GM18873 (cell line): Measurements from ENCODE around the gene MADCAM1.

Experiments used
- ATAC-seq: cut with Tn5 transposase; IDR thresholded peaks from one replicate; pipeline ENCODE4 v1.9.1; 2021; ENCODE audit warnings: mild to moderate bottlenecking, moderate library complexity, moderate number of reproducible peaks; ENCODE audit not compliant: unreplicated experiment, low FRiP score

The MADCAM1 gene

DNA sequence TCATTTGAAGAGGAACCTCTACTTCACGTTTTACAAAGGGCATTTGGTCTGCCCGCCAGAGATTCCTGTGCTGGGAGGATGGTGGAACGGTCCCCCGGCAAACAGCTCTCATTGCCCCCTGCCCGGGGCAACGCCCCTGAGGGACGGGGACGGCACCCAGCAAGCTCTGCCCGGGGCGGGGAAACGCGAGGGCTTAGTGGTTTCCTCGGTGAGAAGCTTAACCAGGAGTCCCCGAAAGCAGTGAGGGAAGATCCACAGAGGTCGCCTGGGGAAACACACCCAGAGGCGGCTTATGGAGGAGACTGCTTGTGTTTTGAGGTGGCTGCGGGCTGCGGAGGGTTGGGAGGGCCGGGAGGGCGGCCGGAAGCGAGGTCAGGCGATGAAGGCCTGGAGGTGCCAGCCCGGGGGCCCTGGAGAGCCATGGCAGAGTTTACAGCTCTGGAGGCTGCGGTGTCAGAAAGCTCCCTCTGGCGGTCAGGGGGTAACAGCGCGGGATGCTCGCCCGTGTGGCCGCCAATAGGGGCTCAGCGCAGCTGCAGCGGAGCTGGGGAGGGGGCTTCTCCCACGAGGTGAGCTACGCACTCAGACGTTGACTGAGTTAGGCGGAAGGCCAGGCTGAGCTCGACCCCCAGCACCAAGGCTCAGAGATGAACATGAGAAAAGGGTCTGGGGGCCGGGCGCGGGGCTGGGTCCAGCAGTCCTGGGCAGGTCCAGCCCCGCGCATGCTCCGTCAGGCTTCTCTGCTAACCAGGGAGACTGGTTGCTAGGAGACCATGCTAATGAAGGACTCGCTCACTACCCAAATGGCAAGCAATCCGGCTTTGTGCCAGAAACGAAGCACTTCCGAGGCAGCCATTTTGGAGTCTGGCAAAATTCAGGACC lies 10.4 kb downstream of the MADCAM1 start:
- peak; percentile 60 for ATAC-seq

DNA sequence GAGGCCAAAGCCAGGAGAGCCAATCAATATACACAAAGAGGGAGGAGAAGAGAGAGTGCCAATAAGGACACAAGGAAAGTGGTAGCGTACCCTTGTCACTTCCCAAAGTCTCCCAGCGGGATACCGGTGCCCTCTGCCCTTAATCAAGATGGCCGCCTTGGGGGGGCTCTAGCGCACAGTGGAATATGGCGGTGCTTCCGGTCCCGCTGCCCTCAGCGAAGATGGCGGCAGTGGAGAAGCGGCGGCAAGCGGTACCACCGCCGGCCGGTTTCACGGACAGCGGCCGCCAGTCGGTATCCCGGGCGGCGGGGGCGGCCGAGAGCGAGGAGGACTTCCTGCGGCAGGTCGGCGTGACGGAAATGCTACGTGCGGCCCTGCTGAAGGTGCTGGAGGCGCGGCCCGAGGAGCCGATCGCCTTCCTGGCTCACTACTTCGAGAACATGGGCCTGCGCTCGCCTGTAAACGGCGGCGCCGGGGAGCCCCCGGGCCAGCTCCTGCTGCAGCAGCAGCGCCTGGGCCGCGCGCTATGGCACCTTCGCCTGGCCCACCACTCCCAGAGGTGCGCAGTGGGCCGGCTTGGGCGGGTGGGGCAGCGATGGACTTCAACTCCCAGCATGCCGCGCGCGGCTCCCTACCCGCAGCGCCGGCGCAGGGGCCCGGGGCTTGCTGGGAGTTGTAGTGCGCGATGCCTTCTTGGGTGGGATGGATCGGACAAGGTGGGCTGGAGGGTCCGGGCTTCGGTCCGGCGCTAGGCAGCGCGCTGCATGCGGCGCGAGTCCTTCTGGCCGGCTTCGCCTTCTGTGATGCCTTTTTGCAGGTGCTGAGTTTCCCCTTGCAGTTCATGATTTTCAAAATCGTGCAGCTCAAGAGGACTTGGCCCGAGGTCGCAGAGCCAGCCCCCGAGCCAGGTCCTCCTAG lies 11.3 kb downstream of the MADCAM1 start, which contains the start of gene TPGS1:
Gene TPGS1 (plus strand): TSS at position 212 of the 918 bp plus-strand sequence. CDS start 10 bp downstream, at position 222.
- ATAC-seq = peak; percentile 54

DNA sequence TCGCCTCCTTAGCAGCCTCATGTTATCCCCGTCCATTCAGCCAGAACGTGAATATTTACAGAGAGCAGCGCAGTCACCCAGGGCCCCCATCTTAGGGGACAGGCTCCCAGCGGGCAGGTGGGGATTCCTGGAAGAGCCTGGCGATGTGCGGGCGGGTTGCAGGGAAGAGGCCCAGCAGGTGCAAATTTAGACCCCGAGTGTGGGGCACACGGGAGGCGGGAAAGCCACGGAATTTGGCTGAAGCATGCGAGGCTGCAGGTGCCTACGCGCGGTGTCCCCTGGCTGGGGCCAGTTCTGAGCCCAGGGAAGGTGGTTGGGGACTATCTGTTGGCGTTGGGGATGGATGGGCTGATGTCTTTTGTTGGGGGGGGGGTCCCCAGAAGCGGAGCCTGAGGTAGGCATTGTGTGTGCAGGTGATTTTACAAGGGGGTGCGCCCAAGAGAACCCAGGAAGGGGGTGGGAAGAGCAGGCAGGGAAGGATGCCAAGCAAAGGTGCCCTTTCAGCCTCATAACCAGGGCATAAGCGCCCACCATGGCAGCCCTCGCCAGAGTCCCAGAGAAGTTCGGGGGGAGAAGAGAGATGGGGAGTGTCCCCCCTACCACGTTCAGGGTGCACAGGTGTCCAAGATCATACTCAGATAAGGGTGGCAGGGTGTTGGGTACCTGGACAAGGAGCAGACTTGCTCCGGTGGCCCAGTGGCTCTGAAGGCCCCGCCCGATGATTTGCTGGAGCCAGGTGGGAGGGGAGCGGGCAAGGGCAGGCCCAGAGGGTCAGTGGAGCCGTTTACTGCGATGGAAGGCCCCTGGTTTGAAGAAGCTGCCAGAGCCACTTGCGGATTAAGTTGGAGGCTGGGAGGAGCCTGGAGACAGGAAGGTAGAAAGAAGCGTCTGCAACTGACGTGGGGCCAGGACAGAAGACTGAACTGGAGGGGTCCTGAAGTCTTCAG lies 12.2 kb downstream of the MADCAM1 start:
- ATAC-seq = no peak

DNA sequence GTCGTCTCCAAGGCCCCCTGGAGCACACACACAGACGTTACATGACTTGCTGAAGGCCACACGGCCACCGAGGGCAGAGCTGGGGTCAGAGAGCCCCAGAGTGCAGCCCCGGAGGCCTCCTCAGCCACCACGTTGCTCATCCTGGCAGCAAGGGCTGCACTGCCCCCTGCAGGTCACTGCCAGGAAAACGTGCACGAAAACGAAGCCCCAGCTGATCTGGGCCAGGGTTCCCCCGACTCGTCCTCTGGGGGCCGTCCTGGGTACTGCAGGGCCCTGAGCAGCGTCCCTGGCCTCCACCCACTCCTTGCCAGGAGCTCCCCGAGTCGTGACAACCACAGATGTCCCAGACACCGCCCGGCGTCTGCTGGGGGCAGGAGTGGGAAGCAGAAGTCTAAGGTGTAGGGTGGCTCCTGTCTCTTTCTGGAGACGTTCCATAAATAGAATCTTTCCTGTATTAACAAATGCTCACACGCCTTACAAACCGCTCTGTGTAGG lies 14.4 kb downstream of the MADCAM1 start:
- no peak for ATAC-seq

DNA sequence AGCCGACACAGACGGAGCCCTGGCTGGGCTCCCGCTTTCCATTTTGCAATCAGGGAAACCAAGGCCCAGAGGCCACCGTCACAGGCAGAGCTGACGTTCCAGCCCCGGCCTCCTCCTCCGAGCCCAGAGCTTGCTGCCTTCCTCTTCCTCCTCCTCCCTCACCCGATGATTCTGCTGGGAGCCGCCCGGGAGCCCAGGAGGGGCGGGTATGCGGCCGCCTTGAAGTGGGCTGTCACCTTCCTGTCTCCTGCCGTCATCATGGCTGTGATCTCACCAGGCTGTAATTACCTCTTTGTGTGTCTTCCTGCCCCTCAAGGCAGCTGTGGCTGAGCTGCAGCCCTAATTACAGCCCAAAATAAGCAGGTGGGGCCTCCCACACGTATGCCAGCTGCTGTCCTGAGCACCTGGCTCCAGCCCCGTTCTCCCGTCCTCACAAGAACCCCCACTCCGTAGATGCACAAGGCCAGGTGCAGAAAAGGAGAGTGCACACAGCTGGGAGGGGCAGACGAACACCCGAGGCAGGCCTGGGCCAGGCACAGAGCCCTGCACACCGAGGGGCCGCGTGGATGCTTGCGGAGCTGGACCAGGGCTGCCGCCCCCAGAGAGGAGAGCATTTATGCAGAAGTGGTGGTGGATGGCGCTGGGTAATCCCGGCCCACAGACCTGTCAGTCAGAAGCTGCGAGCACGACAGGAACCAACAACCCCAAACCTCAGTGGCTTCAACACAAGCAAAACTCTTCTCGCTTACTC lies 15.0 kb downstream of the MADCAM1 start:
- ATAC-seq = no peak

DNA sequence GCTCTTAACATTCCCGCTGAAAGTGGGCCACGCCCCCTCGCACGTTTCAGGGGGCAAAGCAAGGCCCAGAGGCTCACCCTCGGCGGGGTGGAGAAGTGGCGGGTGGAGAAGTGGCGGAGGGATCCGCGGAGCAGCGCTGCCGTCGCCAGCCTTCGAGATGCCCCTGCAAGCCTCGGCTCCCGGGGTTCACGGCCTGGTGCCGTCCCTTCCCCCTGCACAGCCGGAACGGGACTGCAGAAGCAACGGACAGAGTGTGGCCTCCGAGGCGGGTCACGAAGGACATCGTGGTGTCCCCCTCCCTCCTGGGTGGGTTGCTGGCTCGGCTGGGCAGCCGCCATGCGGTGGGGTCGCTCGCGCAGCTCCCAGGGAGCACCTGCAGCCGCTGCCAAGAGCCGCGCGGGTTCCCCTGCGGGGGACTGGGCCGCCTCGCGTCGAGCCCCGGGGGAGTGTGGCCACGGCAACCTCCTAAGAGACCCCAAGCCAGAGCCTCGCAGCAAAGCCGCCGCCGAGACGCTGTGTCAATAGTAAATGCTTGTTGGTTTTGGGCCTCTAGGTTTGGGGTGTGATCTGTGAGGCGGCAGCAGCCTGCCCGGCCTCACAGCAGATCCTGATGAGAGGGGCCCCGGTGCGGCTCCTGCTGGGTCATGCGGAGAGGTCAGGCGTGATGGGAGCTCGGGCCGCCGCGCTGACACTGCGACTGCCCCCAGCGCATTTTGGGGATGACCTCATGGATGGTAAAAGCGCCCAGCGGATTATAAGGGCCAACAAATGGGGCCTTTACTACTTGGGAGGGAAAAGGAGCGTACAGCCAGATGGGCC lies 16.5 kb downstream of the MADCAM1 start:
- no peak for ATAC-seq

DNA sequence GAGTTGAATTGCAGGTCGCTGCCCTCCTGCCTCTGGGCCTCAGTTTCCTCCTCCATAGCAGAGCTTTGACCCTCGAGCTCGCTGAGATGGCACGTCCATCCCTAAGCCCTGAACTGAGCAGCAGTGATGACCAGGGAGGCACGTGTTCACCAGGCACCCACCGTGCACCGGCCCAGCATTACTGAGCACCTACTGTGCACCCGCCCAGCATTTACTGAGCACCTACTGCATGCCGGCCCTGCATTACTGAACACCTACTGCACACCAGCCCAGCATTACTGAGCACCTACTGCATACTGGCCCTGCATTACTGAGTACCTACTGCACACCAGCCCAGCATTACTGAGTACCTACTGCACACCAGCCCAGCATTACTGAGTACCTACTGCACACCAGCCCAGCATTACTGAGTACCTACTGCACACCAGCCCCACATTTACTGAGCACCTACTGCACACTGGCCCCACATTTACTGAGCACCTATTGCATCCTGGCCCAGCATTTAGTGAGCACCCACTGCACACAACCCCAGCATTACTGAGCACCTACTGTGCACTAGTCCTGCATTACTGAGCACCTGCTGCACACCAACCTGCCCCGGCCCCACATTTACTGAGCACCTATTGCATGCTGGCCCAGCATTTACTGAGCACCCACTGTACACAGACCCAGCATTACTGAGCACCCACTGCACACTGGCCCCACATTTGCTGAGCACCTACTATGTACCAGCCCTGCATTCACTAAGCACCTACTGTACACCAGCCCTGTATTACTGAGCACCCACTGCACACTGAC lies 17.3 kb downstream of the MADCAM1 start:
- no peak for ATAC-seq

DNA sequence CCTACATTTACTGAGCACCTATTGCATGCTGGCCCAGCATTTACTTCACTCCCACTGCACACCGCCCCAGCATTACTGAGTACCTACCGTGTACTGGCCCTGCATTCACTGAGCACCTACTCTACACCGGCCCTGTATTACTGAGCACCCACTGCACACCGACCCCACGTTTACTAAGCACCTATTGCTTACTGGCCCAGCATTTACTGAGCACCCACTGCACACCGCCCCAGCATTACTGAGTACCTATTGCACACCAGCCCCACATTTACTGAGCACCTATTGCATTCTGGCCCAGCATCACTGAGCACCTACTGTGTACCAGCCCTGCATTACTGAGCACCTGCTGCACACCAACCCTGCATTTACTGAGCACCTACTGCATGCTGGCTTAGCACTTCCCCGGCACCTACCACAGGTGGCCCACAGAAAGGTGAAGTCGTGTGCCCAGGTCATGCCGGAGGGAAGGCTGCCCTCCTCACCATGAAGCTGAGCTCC lies 17.9 kb downstream of the MADCAM1 start:
- no peak for ATAC-seq

DNA sequence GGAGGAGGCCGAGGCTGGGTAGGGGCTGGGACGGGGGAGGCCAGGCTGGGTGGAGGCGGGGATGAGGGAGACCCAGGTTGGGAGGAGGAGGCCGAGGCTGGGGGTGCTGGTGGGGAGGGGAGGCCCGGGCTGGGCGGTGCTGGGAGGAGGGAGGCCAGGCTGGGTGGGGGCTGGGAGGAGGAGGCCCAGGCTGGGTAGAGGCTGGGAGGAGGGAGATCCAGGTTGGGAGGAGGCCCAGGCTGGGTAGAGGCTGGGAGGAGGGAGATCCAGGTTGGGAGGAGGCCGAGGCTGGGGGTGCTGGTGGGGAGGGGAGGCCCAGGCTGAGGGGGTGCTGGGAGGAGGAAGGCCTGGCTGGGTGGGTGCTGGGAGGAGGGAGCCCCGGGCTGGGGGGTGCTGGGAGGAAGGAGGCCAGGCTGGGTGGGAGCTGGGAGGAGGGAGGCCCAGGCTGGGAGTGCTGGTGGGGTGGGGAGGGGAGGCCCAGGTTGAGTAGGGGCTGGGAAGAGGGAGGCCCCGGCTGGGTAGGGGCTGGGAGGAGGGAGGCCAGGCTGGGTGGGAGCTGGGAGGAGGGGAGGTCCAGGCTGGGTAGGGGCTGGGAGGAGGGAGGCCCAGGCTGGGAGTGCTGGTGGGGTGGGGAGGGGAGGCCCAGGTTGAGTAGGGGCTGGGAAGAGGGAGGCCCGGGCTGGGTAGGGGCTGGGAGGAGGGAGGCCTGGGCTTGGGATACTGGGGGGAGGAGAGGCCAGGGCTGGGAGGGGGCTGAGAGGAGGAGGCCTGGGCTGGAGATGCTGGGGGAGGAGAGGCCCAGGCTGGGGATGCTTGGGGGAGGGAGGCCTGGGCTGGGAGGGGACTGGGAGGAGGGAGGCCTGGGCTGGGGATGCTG lies 21.7 kb downstream of the MADCAM1 start:
- ATAC-seq = no peak

DNA sequence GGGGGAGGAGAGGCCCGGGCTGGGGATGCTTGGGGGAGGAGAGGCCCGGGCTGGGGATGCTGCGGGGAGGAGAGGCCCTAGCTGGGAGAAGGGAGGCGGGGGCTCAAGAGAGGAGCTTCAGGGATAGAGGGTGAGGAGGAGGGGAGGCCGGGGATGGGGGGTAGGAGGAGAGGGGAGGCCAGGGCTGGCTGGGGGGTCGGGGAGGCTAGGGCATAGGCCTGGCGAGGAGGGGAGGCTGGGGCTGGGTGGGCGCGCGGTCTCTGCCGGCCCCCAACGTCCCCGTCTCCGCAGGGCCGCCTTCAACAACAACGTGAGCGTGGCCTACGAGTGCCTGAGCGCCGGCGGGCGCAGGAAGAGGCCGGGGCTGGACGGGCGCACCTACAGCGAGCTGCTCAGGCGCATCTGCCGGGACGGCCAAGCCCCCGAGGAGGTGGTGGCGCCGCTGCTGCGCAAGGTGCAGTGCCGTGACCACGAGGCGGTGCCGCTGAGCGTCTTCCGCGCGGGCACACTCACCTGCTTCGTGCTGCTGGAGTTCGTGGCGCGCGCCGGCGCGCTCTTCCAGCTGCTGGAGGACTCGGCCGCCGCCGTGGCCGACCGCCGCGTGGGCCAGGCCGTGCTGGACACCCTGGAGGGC lies 22.4 kb downstream of the MADCAM1 start:
- no peak for ATAC-seq

DNA sequence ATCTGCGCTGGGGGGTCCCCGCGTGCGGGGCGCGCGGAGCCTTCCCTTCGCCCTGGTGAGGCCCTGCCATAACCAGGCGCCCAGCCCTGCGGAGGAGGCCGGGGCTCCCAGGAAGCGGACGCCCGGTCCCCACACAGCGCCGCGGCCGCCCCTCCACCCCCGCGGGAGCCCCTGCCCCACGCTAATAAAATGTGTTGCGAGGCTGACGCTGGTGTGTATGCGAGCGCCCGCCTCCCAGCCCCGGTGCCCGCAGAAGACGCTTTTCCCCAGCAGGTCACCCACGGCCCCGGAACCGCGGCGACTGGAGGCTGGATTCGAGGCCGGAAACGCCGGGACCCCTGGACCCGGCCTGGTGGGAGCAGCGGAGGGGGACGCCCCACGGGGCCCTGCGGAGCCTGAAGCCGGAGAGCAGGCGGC lies 23.2 kb downstream of the MADCAM1 start:
- ATAC-seq = no peak

DNA sequence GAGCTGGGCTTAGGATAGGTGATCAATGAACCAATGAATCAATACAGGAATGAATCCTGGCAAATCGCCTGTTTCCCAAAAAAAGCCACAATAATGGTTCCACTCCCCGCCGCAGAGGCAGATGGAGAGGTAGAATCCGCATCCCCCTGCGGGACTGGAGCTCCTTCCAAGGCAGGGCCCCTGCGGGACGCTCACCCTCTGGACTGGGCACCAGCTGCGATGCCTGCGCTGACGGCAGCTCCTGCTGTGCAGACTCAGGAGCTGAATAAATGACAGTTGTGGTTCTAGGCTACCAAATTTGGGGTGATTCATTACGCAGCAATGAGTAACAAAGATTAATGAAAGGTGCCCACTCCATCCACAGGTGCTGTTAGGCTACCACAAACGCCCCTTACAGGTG lies 26.4 kb downstream of the MADCAM1 start:
- ATAC-seq = no peak

DNA sequence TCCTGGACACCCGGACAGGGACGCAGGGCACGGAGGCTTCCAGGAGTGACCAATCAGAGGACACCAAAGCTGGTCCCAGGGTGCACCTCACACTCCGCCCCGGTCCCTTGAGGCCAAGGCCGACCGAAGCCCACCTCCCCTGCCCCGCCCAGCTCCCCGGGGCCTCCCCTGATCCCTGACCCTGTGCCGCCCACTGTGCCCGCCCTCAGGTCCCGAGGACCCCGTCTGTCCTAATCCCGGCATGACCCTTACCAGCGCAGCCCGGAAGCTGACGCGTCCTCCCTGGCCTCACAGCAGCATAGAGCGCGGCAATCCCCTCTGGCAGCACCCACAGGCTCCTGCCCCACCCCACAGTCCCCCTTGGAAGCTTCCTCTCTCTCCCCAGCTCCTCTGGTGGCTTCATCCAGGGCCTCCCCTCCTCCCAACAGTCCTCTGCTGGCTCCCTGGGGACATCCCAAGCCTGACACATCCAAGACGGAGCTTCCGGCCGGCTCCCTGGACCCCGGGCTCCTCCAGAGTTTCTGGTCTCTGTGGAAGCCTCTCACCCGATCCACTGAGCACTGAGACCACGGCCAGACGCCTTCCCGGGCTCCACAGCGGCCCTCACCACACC lies 27.9 kb downstream of the MADCAM1 start:
- no peak for ATAC-seq

DNA sequence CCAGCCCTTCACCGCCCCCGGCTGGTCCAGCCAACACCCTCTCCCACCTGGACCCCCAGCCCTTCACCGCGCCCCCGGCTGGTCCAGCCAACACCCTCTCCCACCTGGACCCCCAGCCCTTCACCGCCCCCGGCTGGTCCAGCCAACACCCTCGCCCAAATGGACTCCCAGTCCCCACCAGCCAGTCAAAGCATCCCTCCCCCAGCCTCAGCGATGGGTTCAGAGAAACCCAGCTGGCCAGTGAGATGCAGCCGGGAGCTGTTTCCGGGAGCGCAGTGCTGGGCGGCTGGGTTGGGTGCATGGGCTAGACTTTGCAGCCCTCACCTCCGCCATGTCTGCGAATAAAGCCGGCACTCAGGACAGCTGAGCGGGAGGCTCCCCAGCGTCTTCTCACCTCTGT lies 28.7 kb downstream of the MADCAM1 start:
- ATAC-seq = no peak

DNA sequence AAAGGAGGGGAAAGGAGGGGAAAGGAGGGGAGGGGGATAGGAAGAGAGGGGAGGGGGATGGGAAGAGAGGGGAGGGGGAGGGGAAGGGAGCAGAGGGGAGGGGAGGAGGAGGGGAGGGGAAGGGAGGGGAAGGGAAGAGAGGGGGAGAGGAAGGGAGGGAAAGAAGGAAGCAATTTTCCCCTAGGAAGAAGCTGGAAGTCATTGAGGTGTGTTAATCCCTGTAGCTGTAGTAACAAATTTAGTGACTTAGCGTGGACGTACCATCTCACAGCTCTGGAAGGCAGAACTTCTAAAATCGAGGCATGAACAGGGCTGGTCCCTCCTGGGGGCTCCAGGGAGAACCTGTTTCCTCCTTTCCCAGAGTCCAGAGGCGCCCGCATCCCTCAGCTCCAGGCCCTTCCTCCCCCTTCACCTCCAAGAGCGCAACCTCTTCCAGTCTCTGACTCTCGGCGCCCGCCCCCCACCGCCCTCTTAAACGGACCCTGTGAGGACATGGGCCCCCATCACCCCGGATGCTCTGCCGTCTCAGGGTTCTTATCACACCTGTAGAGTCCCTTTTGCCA lies 29.7 kb downstream of the MADCAM1 start:
- no peak for ATAC-seq
